Ovary (tissue), 9 donors: ENCODE measurements around the gene OR2V1. TPM values are rescaled to one million over a fixed set of nuclear protein-coding genes. Genes with fewer than 3 reads are reported as not detected.

Experiments
- DNase-seq, 5 donors: peaks; one replicate each; pipeline ENCODE4 v3.0.0-alpha.2; 2019 to 2020
- H3K27ac ChIP-seq, 2 donors: fragments of 200-600 bp; one replicate each; pipeline versions ENCODE4 v1.5.1 to v1.8.0; 2019 to 2022
- H3K27me3 ChIP-seq: fragments of 200-600 bp; one replicate; pipeline ENCODE4 v1.8.0; 2022
- H3K36me3 ChIP-seq: fragments of 200-600 bp; sonication (generic); one replicate; pipeline ENCODE4 v1.5.1; 2019
- H3K4me1 ChIP-seq: one replicate; pipeline ENCODE4 v1.8.1; 2013; ENCODE audit warnings: mild to moderate bottlenecking, moderate library complexity; ENCODE audit not compliant: insufficient read depth
- H3K4me3 ChIP-seq: fragments of 200-600 bp; sonication (generic); one replicate; pipeline ENCODE4 v1.5.1; 2017
- H3K9me3 ChIP-seq, 2 donors: fragments of 200-600 bp in 1 of 2; sonication (generic) in 1 of 2; one replicate each; pipeline versions ENCODE4 v1.5.1 to v1.8.1; 2013 to 2019; ENCODE audit warnings: mild to moderate bottlenecking in 1 of 2, moderate library complexity in 1 of 2
- EP300 ChIP-seq: sonication (generic); formaldehyde crosslinking; IDR thresholded peaks from one replicate; pipeline ENCODE4 v1.6.1; 2017; ENCODE audit warnings: antibody characterized with exemption
- POLR2A ChIP-seq: fragments of 450-650 bp; IDR thresholded peaks from one replicate; pipeline ENCODE4 v1.6.1; 2017; ENCODE audit warnings: antibody characterized with exemption, mild to moderate bottlenecking, moderate library complexity
- WGBS, 3 donors: extraction: QIAGEN DNeasy Blood & Tissue Kit in 1 of 3; methylation state at CpG; one replicate each; pipeline versions ENCODE4 v1.1.5 to v1.1.7; 2013 to 2017; 5-methylcytosine and 5-hydroxymethylcytosine counted together
- intact Hi-C, 4 donors: fragments of 100-400 bp; cut with DNase I; formaldehyde crosslinking; loops; one replicate each; pipeline versions ENCODE4 v1.11.0 to v1.15.1; 2022 to 2023
- polyA plus RNA-seq, 2 donors: library from polyadenylated mRNA; stranded (reverse); fragments of 200-250 nt in 1 of 2; fragments of 350-450 nt in 1 of 2; fragmentation: Illumina TruSeq in 1 of 2; extraction: RNeasy Lipid Tissue Mini Kit (QIAGEN cat#74804) in 1 of 2; gene quantifications; one replicate each; pipeline ENCODE4 v1.2.3, GENCODE V29; 2013 to 2014
- total RNA-seq, 7 donors: library from RNA; depleted of rRNA in 2 of 7; stranded (reverse); fragments of >200 nt in 2 of 7; fragmentation: NEBNext Ultra II Directional in 3 of 7; extraction: Animal tissue kit (Norgen Biotek cat#: 25700) in 3 of 7; gene quantifications; one replicate each; pipeline versions ENCODE4 v1.1.0 to v1.2.4, GENCODE V29; 2016 to 2023
- TF ChIP-seq, protein P1 (sequence below), 3 donors: fragments of 450-650 bp in 2 of 3; fragments of 200-600 bp in 1 of 3; IDR thresholded peaks; one replicate each; pipeline versions ENCODE4 v1.5.1 to v1.8.0; 2016 to 2022; ENCODE audit warnings: antibody characterized with exemption in 3 of 3, mild to moderate bottlenecking in 1 of 3
- donor health status: DM: no; HTN: no; CAD: no; lungs with moderate emphysema.
- donor health status: DM: no; HTN: no; CAD: no.
- donor health status: Bipolar disorder and iron deficiency.
- donor health status: DM: yes; HTN: yes; CAD: no.
- donor health status: DM: no; HTN: no; CAD: no.
- donor health status: DM: yes; HTN: yes; CAD: no.

OR2V1 gene
- total and polyA plus RNA-seq, 9 donors = not detected

DNA sequence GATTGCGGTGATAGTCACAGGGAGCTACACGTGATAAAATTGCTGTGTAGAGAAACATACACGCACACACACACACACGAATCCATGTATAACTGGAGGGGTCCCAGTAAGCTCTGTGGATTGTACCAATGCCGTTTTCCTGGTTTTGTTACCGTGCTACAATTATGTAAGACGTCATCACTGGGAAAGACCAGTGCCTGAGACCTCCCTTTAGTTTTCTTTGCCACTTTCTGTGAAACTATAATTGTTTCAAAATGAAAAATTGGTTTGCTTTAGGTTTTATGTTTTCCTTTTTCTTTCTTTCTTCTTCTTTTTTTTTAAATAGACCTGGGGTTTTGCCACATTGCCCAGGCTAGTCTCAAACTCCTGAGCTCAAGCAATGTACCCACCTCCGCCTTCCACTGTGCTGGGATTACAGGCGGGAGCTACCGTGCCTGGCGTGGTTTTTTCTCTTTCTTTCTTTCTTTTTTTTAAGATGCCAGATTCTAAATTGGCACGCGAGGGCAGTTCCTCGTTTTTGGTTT, 37.7 kb upstream of the OR2V1 start:
- TF ChIP-seq POLR2A = no peak
- TF ChIP-seq, protein P1, sequence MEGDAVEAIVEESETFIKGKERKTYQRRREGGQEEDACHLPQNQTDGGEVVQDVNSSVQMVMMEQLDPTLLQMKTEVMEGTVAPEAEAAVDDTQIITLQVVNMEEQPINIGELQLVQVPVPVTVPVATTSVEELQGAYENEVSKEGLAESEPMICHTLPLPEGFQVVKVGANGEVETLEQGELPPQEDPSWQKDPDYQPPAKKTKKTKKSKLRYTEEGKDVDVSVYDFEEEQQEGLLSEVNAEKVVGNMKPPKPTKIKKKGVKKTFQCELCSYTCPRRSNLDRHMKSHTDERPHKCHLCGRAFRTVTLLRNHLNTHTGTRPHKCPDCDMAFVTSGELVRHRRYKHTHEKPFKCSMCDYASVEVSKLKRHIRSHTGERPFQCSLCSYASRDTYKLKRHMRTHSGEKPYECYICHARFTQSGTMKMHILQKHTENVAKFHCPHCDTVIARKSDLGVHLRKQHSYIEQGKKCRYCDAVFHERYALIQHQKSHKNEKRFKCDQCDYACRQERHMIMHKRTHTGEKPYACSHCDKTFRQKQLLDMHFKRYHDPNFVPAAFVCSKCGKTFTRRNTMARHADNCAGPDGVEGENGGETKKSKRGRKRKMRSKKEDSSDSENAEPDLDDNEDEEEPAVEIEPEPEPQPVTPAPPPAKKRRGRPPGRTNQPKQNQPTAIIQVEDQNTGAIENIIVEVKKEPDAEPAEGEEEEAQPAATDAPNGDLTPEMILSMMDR (IDR thresholded peaks at IDR 0.05) = no peak
- TF ChIP-seq EP300 = no peak
- intact Hi-C loops = no loop called here
- 31 to 35% (median 31%) methylated on average over 14 of the region's 14 CpGs for WGBS, 3 donors
- Histone ChIP-seq H3K27me3 (peaks cover 3% of the 10 kb centered on the region), H3K4me3 (no peak overlapping the region), H3K27ac (no peak overlapping the region), H3K36me3 (no peaks in the 10 kb centered on the region), H3K4me1 (no peaks in the 10 kb centered on the region), H3K9me3 (no peaks in the 10 kb centered on the region)
- no peak for DNase-seq

DNA sequence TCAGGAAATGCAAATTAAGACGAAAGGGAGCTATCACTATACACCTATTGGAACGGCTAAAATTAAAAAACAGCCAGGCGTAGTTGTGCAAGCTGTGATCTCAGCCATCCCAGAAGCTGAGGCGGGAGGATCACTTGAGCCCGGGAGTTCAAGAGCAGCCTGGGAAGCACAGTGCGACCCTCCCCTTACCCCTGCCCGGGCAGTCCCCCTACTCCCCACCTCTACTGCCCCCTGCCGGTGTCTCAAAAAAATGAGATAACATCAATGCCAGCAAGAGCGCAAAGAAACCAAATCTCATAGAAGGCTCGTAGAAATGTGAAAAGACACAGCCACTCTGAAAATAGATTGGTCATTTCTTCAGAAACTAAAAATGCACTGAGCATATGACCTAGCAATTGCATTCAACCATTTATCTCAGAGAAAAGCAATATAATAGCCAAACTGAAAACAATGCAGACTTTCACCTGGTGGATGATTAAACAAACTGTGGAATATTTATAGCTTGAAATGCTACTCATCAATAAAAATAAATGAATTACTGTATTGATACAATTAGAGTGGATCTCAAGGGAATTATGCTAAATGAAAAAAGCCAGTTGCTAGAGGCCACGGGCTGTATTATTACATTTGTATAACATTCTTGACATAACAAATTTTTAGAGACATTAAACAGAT, 37.0 kb upstream of the OR2V1 start:
- H3K4me3 ChIP-seq = no peak overlapping the region
- H3K4me1 ChIP-seq = no peaks in the 10 kb centered on the region
- no peaks in the 10 kb centered on the region for H3K36me3 ChIP-seq
- H3K27ac ChIP-seq = no peak overlapping the region
- 11 to 15% (median 15%) methylated on average over 11 of the region's 11 CpGs for WGBS, 3 donors
- intact Hi-C loops = no loop called here
- H3K27me3 ChIP-seq = no peaks in the 10 kb centered on the region
- DNase-seq = no peak
- TF ChIP-seq POLR2A = no peak
- TF ChIP-seq, protein P1 (IDR thresholded peaks at IDR 0.05) = no peak
- TF ChIP-seq EP300 = no peak
- no peaks in the 10 kb centered on the region for H3K9me3 ChIP-seq

DNA sequence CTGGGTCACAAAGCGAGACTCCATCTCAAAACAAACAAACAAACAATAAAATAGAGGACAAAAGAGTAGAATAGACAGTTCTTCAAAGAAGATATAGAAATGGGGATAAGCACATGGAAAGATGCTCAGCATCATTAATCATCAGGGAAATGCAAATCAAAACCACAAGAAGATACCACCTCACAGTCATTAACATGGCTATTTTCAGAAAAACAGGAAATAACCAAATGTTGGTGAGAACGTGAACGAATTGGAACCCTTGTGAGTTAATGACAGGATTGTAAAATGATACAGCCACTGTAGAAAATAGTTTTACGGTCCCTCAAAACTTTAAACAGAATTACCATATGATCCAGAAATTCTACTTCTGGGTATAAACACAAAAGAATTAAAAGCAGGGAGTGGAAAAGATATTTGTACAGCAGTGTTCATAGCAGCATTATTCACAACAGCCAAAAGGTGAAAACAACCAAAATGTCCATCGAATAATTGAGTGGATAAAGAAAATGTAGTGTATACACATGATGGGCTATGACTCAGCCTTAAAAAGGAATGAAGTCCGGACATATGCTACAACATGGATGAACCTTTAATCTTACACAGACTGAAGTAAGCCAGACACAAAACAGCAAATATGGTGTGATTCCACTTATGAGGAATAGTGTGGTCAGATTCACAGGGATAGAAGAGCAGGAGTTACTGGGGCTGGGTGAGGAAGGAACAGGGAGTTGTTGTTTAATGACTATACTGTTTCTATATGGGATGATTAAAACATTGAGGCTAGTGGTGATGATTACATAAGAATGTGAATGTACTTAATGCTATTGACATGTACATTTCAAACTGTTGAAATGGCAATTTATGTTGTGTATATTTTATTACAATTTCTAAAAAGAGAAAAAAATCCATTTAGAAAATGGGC, 36.1 kb upstream of the OR2V1 start:
- no peak for DNase-seq
- H3K36me3 ChIP-seq = no peaks in the 10 kb centered on the region
- H3K4me3 ChIP-seq = no peak overlapping the region
- no peaks in the 10 kb centered on the region for H3K27me3 ChIP-seq
- 55 to 65% (median 60%) methylated on average over 6 of the region's 6 CpGs for WGBS, 3 donors
- H3K4me1 ChIP-seq = no peaks in the 10 kb centered on the region
- H3K9me3 ChIP-seq = no peaks in the 10 kb centered on the region
- intact Hi-C loops = no loop called here
- TF ChIP-seq EP300 (no peak), POLR2A (no peak)
- TF ChIP-seq, protein P1 (IDR thresholded peaks at IDR 0.05) = no peak
- H3K27ac ChIP-seq = no peak overlapping the region

DNA sequence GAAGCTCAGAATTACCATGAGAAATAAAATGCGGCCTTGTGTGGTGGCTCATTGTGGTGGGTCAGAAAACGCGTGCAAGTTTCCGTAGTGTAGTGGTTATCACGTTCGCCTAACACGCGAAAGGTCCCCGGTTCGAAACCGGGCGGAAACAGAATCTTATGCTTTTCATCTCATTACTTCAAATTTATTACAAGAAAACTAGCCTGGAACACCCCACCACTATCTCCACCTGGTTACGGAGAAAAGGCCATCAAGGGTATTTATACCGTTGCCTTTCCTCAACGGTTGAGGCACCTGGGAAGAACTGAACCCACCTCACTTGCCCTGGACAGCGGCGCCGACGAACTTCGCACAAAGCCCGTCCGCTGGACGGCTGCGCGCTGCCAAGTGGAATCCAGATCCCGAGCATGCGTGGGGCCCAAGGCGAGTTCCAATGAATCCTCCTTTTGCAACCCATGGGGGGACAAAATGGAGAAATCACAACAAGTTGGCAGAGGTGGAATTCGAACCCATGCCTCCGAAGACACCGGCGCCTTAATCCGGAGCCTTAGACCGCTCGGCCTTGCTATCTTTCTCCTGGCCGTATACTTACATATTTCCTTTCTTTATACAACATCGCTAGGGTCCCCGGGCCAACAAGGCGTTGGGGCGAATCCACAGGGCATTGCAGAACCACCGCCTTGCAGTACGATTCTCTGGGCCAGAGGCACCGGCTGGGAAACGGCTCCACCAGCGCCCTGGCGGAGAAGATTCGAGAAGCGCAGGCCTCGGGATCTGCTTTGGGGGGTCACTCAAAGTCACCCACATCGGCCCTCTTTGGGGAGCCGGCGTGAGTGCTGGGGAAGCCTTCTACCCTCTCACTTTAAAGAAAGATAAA, 33.3 kb upstream of the OR2V1 start:
- no peak overlapping the region for H3K27ac ChIP-seq
- peaks cover 4% of the 10 kb centered on the region for H3K4me1 ChIP-seq
- no peaks in the 10 kb centered on the region for H3K27me3 ChIP-seq
- intact Hi-C loops = no loop called here
- H3K4me3 ChIP-seq = no peak overlapping the region
- no peak for DNase-seq
- no peaks in the 10 kb centered on the region for H3K9me3 ChIP-seq
- H3K36me3 ChIP-seq = no peaks in the 10 kb centered on the region
- 5 to 15% (median 10%) methylated on average over 42 to 49 of the region's 52 CpGs for WGBS, 3 donors
- TF ChIP-seq, protein P1 (IDR thresholded peaks at IDR 0.05) = no peak
- TF ChIP-seq EP300 (no peak), POLR2A (no peak)
